HG03432 (cell line): Measurements from ENCODE around the gene CCNG2.
A peak's percentile ranks its signal among the peaks of the same experiment; 100 is the strongest.

Experiments
- ATAC-seq: cut with Tn5 transposase; IDR thresholded peaks from one replicate; pipeline ENCODE4 v1.9.1; 2021; ENCODE audit warnings: mild to moderate bottlenecking, moderate library complexity; ENCODE audit not compliant: unreplicated experiment

CCNG2 gene

DNA sequence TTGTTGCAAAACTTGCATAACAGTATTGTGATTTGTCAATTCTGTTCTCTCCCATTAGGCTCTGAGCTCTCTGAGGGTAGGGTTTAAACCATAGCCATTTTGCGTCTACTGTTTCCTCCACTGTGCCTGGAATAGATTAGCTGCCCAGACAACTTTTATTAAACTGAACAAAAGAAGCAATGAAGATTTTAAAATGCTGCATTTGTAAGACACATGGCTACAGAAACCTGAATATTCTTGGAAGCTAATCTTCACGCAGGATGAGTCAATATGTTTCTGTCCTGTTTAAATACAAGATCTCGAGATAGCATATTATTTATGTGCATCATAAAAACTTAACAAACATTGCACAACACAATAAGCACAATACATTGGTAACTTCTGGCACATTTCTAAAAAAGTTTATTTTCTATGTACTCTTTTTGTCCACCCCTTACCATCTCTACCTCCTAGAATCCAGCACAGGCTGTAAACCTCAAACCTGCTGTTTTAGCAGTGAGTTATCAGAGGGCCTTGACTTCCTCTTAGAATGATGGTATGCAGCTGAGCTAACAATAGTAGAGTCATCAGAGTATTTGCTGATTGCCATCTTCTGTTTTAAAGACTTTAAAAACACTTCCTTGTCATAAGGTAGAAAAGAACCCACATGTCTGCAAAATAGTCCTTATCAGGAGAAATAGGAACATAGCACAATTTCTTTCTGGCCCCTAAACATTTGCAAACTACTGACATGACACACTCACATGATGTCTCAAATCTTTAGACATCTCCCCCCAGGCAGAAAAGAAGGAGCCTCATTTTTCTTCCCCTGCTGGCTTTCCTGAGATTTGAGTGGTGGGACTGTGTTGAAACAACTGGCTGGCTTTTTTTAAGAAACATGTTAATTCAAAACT, 10.6 kb upstream of the CCNG2 start:
- ATAC-seq: no peak

DNA sequence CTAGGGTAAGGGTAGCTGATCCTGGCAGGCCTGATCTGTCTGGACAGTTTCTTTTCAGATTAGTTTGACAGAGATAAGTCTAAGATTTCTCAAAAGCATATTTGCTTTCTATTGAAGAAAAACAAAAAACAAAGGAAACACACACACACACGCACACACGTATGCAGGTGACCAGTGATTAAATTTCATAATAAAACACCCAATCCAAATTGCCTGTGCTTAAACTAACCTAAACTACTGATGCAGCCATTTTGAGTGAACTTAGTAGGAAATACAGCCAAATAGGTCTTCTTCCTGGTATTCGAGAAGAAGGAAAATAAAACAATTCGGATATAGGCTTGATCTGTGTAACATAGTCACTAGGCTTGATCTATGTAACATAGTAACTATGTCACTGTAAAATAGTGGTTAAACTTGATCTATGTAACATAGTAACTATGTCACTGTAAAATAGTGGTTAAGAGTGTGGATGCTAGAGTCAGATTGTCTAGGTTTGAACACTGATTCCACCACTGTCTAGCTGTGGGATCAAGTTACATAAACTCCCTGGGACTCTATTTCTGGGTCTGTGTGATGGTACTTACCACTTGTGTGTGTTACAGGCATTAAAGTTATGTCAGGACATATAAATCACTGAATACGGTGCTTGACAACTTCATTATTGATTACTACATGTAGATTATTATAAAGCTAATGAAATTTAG, 9.8 kb upstream of the CCNG2 start:
- no peak for ATAC-seq

DNA sequence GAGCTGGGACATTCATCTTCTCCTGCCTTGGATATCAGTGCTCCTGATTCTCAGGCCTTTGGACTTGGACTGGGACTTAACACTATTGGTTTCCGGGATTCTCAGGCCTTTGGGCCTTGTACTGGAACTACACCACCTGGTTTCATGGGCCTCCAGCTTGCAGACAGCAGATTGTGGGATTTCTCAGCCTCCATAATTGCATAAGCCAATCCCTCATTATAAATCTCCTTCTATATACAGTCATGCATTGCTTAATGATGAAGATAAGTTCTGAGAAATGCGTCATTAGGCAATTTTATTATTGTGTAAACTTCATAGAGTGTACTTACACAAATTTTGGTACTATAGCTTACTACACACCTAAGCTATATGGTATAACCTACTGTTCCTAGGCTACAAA, 8.9 kb upstream of the CCNG2 start:
- no peak for ATAC-seq

DNA sequence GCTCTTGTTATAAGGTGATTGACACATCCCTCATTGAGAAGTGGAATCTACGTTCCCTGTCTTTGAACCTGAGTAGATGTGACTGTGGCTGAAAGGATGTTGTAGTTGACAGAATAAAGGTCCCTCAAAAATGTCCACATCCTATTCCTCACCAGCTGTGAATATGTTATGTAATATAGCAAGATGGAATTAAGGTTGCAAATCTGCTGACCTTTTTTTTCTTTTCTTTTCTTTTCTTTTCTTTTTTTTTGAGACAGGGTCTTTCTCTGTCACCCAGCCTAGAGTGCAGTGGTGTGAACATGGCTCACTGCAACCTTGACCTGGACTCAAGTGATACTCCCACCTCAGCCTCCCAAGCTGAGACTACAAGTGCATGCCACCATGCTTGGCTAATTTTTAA, 7.2 kb upstream of the CCNG2 start:
- no peak for ATAC-seq

DNA sequence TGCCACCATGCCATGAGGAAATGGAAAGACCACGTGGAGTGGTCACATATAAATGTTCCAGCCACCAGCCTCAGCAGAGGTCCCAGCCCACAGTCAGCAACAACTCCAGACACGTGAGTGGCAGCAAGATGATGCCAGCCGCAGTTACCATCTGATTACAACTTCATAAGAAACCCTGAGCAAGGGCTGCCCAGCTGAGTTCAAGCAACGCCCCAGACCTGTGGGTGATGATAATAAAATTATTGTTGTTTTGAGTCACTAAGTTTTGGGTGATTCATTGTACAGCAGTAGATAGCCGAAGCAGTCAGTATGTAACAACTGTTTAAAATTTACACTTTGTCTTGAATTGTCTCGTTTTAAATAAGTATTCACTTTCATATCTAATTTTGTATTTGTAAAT, 5.8 kb upstream of the CCNG2 start:
- no peak for ATAC-seq

DNA sequence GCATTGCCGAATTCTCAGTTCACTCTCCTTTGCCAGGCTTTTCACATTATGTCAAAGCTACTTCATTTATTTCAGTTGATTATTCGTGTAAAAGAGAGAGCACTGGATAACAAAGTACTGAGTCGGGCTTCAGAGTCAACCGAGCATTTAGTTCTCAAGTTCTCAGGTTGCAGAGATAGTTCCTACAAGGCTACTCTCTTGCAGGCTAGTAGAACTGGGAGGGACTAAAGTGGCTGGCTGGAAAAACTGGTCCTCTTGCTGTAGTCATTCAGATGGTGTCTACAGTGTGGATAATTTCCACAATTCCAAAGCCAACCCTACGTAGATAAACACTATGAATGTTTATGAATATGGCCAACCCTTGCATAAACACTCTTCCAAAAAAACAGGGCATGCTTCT, 4.6 kb upstream of the CCNG2 start:
- ATAC-seq: no peak

DNA sequence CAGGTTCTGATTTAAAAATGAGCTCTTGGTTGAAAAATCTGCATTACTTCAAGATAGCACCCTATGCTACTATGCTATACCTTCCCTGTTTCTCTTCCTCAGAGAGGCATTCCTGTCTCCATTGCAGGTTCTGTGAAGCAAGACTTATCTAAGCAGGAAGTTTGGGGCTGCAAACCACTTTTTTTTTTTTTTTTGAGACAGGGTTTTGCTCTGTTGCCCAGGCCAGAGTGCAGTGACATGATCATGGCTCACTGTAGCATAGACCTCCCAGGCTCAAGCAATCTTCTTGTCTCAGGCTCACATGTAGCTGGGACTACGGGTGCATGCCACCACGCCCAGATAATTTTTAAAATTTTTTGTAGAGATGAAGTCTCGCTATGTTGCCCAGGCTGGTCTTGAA, 4.0 kb upstream of the CCNG2 start:
- ATAC-seq: no peak

DNA sequence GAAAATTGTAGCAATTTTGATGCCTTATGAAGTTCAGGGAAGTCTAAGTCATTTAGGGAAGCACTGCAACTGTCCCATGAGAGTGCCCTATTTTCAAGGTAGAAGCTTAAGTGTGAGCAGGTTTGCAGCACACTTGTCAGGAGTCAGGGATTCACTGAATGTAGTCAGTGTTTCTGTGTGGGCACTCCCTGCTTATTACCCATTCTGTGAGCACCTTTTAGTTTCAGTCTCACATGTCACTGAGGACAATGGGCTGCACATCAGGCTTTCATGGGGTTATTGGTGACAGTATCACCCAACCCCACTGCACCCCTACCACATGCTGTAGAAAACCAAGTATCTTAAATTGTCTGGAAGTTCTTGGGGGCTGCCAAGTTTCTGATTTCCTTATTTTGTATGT, 2.9 kb upstream of the CCNG2 start:
- no peak for ATAC-seq

DNA sequence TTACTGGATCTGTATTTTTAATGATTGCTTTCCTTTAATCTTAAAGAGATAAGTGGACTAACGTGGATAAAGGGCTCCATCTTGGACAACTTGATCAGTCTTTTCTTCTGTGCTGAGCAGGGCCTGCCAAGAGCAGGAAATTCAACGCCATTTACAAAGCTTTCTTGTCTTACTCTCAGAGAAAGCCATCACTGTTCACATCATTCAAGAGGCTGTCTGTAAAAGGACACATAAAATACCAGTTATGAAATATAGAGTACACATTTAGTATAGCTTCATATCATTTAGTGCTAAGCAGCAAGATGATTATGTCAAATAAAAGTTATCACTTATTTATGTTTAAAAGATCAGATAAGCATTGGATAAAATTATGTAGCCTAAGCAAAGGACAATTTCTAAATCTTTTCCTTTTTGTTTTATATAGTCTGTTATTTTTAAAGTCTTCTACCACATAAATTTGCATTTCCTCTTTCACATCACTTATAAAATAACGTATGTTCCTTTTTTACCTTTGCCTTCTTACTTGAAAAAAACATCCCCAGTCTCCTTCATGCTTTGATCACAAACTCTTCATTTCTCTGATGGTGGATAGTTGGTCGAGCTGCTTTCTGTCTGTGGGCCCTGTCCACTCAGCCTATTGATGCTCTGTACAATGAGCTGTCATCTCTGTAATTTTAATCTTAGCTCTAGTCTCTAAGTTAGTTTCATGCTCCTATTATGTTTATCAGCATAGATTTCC, 2.1 kb upstream of the CCNG2 start:
- ATAC-seq: no peak

DNA sequence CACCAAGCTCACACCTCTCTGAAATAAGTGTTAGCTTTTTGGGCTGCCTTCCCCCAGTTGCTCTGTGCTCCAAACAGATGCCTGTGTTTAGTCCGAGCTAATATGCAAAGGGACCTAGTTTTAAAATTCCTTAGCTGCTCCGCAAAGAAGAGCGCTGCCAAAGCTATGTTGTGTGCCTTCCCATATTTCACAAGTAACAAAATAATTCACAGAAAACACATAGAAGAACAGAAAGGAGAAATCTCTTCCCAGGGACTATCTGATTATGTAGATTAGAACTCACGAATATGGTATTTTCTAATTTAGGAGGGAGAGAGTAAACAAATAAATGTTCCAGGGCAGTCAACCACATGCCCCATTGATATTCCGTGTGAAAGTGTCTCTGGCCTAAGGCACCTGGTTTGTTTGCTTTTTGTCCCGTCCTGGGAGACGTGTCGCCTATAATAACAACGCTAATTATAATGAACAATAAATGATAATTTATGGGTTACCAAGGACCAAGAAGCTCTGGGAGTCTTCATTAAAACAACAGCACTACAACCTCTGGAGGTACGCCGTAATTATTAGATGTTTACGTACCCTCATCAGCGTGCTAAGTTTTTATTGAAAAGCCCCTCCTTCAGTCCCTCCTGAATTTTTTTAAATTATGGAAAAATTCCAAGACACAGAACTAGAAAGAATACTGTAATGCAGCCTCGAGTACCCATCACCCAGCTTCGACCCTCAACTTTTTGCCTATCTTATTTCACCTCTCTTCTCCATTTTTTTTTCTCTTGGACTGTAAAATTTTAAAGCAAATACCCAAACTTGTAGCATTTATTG, 1.2 kb upstream of the CCNG2 start:
- ATAC-seq: no peak

DNA sequence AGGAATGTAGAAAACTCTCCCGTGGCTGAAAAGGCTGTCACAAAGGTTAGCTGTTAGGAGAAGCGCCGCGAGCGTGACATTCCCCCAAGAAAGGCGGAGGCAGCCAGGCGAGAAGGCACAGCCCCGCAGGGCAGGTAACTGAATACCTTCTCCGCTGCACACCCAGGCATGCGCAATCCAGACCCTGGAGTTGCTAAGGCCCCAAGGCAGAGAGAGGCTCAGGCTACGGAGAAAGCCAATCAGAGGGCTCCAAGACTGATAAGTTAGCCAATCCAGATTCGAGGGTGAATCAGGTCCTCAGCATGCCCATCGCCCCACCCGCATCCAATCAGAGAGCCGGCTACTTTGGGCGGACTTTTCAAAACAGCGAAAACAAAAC, 485 bp upstream of the CCNG2 start:
- peak; percentile 81 for ATAC-seq

DNA sequence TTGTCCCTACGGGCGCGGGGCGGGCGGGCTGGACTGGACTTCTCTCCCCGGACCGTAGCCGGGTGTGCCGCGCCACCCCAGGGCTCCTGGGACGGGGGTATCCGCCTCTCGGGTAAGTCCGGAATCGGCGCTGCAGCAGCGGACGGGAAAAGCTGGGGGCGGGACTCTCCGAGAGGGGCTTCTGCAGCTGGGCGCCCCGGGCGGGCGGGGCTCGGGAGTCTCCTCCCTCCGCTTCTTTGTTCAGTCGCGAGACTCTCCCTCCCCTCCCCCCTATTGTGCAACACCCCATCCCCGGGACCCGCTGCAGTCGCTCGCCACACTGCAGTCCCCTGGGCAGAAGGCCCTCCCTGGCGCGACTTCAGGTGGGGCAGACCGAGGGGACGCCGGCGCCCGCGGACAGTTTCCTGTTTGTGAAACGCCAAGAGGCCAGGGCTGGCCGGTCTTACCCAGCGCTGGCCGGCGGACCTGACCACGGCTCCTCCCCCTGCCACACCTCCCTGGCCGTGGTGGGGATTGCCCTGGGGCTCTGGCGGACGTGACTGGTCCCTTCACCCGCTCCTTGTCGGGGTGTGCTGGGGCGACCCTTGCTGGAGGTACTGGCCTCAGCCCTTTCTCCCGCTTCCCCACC, 966 bp downstream of the CCNG2 start:
- peak; percentile 68 for ATAC-seq

DNA sequence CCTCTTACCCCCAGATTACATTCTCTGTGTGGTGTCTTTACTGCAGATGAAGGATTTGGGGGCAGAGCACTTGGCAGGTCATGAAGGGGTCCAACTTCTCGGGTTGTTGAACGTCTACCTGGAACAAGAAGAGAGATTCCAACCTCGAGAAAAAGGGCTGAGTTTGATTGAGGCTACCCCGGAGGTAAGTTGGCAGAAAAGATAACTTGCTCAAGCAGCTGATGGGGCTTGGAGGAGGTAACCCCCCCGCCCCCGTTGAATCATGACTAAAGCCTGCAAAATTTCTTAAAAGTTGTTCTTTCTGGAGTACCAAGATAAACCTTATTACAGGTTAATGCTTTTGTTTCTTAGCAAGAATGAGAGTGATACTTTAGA, 1.5 kb downstream of the CCNG2 start:
- no peak for ATAC-seq

DNA sequence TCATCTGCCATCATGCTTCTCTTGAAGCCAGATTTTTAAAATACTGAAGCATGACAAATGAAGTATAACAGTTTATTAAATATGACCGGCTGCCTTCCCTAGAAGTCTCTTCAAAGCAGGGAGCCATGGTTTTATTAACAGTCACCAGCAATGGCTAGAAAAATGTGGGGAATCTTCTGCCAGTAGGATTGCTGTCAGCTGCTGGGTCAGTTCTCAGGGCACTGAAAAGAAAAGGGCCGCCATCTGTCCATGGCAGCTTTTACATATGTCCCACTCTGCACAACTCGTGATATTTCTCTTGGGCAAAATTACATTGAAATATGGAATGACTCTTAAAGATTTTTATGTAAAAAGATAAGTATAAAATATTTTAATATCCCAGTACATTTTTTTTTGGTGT, 2.8 kb downstream of the CCNG2 start:
- ATAC-seq: no peak

DNA sequence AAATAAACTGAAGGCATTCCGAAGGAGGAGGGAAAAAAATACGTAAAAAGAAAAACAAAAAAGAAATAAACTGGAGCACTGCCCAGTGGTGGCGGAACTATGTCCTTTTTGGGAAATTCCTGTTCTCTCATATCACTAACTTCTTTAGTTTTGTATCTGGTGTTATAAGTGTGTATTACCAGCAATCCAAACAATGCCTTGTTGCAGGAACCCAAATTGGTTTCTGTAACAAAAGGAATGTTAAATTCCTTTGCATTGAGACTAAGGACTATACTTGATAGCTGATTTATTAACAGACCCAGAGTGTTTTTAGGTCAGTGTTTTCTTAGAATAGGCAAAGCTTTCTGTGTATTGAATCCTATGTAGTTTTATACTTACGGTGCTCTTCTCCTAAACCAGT, 6.6 kb downstream of the CCNG2 start:
- no peak for ATAC-seq

DNA sequence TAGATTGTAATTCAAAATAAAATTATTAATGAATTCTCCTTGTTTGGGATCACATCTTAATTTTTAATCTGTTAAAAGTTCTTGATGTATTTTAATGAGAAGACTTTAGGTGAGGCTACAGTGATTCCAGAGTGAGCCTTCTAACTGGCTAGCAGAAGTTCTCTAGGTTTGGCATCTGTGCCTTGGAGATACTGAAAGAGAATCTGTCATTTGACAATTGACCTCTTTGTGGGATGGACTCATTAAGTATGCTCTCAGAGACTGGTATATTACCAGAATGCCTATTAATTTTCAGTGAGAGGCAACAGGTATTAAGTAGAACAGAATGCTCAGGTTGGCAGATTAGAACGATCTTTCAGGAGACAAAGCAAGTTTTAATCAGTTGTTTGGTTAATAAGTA, 10.2 kb downstream of the CCNG2 start:
- no peak for ATAC-seq

DNA sequence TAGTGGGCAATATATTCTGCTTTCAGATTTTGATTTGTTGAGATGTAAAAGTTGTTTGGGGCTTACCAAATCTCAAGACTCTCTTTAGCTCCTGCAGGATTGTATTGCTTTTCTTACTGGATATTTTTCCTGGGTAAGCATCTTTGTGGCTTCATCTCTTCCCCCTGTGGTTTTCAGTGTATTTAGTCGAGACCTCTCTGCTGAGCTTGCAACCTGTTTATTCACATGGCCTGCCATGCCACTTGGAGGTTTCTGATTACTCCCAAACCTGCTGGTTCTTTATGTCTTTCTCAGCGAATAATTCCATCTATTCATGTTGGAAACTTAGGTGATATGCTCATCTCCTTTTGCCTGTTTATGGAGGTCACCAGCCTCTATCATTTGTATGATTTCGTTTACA, 10.9 kb downstream of the CCNG2 start:
- no peak for ATAC-seq

DNA sequence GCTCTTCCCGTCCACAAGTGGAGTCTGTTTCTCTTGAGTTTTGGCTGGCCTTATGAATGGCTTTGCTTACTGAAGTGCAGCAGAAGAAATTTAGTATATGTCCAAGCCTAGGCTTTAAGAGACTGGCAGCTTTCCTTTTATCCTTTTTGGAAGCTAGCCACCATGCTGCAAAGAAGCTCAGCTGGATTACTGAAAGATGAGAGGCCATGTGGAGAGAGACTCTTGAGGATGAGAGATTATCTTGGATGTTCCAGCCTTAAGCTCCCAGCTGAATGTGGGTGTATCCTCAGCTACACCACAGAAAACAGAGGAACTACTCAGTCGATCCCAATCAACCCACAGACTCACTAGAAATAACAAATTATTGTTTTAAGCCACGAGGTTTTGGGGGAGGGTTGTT, 12.5 kb downstream of the CCNG2 start:
- no peak for ATAC-seq

DNA sequence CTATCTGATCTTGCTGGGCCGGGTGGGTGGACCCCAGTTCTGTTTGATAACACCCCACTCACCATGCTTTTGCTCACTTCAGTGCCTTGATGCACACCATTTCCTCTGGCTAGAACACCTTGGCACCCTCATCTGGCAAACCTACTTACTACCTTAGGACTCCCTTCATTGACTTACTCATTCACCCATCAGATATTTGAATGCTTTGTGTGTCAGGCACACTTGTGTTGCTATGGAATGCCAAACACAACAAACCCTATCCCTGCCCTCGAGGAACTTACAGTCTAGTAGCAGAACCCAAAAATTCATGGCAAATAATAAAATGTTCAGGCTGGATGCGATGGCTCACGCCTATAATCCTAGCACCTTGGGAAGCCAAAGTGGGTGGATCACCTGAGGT, 13.9 kb downstream of the CCNG2 start:
- no peak for ATAC-seq

DNA sequence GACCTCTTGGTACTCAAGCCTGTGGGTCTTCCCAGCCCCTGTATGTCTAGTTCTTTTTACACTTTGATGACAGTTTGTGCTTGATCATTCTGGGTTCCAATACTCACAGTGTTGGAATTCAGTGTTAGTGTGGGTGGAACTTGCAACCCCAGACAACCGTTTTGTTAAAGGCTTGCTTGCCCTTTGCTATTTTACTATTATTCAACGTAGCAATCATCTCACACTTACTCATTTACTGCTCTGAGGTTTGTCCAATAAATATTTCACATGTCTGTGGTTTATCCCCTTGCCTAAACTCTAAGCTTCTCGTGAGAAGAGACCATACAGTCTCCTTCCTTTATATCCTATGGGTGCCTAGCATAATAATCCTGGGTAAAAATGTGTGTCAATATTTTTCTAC, 15.3 kb downstream of the CCNG2 start:
- no peak for ATAC-seq

DNA sequence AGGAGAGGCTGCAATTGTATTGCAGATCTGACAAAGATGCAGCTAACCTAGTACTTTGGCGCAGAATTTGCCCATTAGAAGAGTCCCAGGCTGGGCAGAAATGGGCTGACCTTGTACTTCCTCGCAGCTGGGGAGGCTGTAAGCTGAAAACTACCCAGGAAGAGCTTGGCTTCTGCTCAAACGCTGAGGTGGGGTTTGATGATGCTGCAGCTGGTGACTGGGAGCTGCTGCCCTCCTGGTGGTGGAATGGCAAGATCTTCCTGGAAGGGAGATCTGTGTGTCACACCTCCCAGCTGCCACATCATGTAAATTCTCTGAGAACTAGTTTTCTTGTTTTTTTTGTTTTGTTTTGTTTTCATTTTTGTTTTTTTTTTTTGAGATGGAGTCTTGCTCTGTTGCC, 17.4 kb downstream of the CCNG2 start:
- ATAC-seq: no peak
